Fibroblast of mammary gland (primary cell): ENCODE results near the gene CCDC38.

ENCODE experiments used
- DNase-seq: peaks from one replicate; pipeline ENCODE4 v3.0.0-alpha.2; 2010; ENCODE audit warnings: low read depth
- H3K4me3 ChIP-seq: 2 replicates; pipeline ENCODE4 v1.5.1; 2011; ENCODE audit warnings: low read depth, mild to moderate bottlenecking, low read length, moderate library complexity; ENCODE audit not compliant: control insufficient read depth
- CTCF ChIP-seq: conservative IDR thresholded peaks from 2 replicates; pipeline ENCODE4 v1.5.1; 2011; ENCODE audit warnings: low read depth, low read length, inconsistent platforms; ENCODE audit not compliant: control insufficient read depth, insufficient read depth

CCDC38 gene

GRCh38 chr12:95982602-95983001 lies 40.2 kb upstream of the CCDC38 start:
- no peak for TF ChIP-seq CTCF
- no peak overlapping the region for H3K4me3 ChIP-seq
- no peak for DNase-seq

- DNase-seq = no peak
- TF ChIP-seq CTCF = no peak
- no peak overlapping the region for H3K4me3 ChIP-seq
These were observed 38.0 kb upstream of the CCDC38 start for GRCh38 chr12:95980437-95980836.

- no peak overlapping the region for H3K4me3 ChIP-seq
- no peak for TF ChIP-seq CTCF
- DNase-seq = no peak
These were observed 36.4 kb upstream of the CCDC38 start for GRCh38 chr12:95978774-95979173.

- TF ChIP-seq CTCF = no peak
- no peak for DNase-seq
- H3K4me3 ChIP-seq = no peak overlapping the region
These were observed 35.9 kb upstream of the CCDC38 start for GRCh38 chr12:95978351-95978750.

GRCh38 chr12:95977764-95978305 lies 35.4 kb upstream of the CCDC38 start:
- no peak overlapping the region for H3K4me3 ChIP-seq
- no peak for DNase-seq
- no peak for TF ChIP-seq CTCF

- no peak overlapping the region for H3K4me3 ChIP-seq
- no peak for TF ChIP-seq CTCF
- DNase-seq = peak; percentile 29
These were observed 34.0 kb upstream of the CCDC38 start for GRCh38 chr12:95976416-95976832.

GRCh38 chr12:95975491-95975890 lies 33.1 kb upstream of the CCDC38 start:
- H3K4me3 ChIP-seq = no peak overlapping the region
- no peak for DNase-seq
- no peak for TF ChIP-seq CTCF
